GM23338 (cell line): ENCODE results near the gene SEC16A. TPM values are rescaled to one million over a fixed set of nuclear protein-coding genes. Genes with fewer than 3 reads are reported as not detected.

Experiments
- ATAC-seq: fragments of 200-7000 bp; cut with Tn5 transposase; 3 replicates; pipeline ENCODE4 v1.9.1; 2020
- DNase-seq: peaks from one replicate; pipeline ENCODE4 v3.0.0-alpha.2; 2015; ENCODE audit warnings: low spot score
- H2AFZ ChIP-seq: fragments of 200-600 bp; sonication (generic); 2 replicates; pipeline ENCODE4 v1.8.0; 2016; ENCODE audit warnings: antibody characterized with exemption, mild to moderate bottlenecking, moderate library complexity
- H3F3A ChIP-seq: fragments of 200-600 bp; sonication (generic); replicated peaks from 2 replicates; pipeline ENCODE4 v1.8.0; 2017; ENCODE audit warnings: antibody characterized with exemption, mixed run types, low read depth
- H3K27ac ChIP-seq: fragments of 200-600 bp; sonication (generic); 2 replicates; pipeline ENCODE4 v1.6.1; 2016; ENCODE audit warnings: low read depth
- H3K27me3 ChIP-seq: fragments of 200-600 bp; sonication (generic); 2 replicates; pipeline ENCODE4 v1.8.0; 2016; ENCODE audit warnings: mild to moderate bottlenecking, mixed run types, moderate library complexity; ENCODE audit not compliant: insufficient read depth
- H3K36me3 ChIP-seq: fragments of 200-600 bp; sonication (generic); 2 replicates; pipeline ENCODE4 v1.8.0; 2016; ENCODE audit warnings: mild to moderate bottlenecking; ENCODE audit not compliant: insufficient read depth
- H3K4me1 ChIP-seq: fragments of 200-600 bp; sonication (generic); 2 replicates; pipeline ENCODE4 v1.8.0; 2016; ENCODE audit warnings: mild to moderate bottlenecking, moderate library complexity; ENCODE audit not compliant: insufficient read depth
- H3K4me2 ChIP-seq: fragments of 200-600 bp; sonication (generic); 2 replicates; pipeline ENCODE4 v1.7.1; 2017; ENCODE audit warnings: mixed run types
- H3K4me3 ChIP-seq: fragments of 200-600 bp; sonication (generic); 2 replicates; pipeline ENCODE4 v1.6.1; 2016; ENCODE audit warnings: mixed run types
- H3K79me2 ChIP-seq: fragments of 200-600 bp; sonication (generic); replicated peaks from 2 replicates; pipeline ENCODE4 v1.8.0; 2017; ENCODE audit warnings: mild to moderate bottlenecking; ENCODE audit not compliant: insufficient read depth
- H3K9me2 ChIP-seq: fragments of 200-600 bp; sonication (generic); 2 replicates; pipeline ENCODE4 v1.8.0; 2017; ENCODE audit not compliant: insufficient read depth
- H4K20me1 ChIP-seq: fragments of 200-600 bp; sonication (generic); replicated peaks from 2 replicates; pipeline ENCODE4 v1.8.0; 2017; ENCODE audit warnings: mild to moderate bottlenecking; ENCODE audit not compliant: insufficient read depth
- H3K27ac Mint-ChIP-seq: 2 replicates; pipeline ENCODE4 v1.8.0; 2020; ENCODE audit warnings: inconsistent platforms, mild to moderate bottlenecking, moderate library complexity, mixed read lengths
- H3K27me3 Mint-ChIP-seq: 3 replicates; pipeline ENCODE4 v1.8.0; 2022; ENCODE audit warnings: low read depth, mild to moderate bottlenecking, moderate library complexity, mixed read lengths, inconsistent platforms; ENCODE audit not compliant: insufficient read depth, poor library complexity
- H3K36me3 Mint-ChIP-seq: 3 replicates; pipeline ENCODE4 v1.8.0; 2021; ENCODE audit warnings: low read depth, mild to moderate bottlenecking, inconsistent platforms, moderate library complexity, mixed read lengths
- H3K4me1 Mint-ChIP-seq: 3 replicates; pipeline ENCODE4 v1.8.0; 2020; ENCODE audit warnings: mild to moderate bottlenecking, inconsistent platforms, mixed read lengths
- H3K4me3 Mint-ChIP-seq: 3 replicates; pipeline ENCODE4 v1.8.0; 2021; ENCODE audit warnings: moderate library complexity, mild to moderate bottlenecking, inconsistent platforms, mixed read lengths
- H3K9me3 Mint-ChIP-seq: 3 replicates; pipeline ENCODE4 v1.8.0; 2020; ENCODE audit warnings: moderate library complexity, mild to moderate bottlenecking, inconsistent platforms, mixed read lengths
- CREB1 ChIP-seq: fragments of 250-450 bp; sonication (Bioruptor Pico); IDR thresholded peaks from 2 replicates; pipeline ENCODE4 v1.5.0; 2020; ENCODE audit warnings: low read depth, mild to moderate bottlenecking, moderate library complexity
- EZH2 ChIP-seq: fragments of 200-600 bp; sonication (generic); IDR thresholded peaks from one replicate; pipeline ENCODE4 v1.8.0; 2017; ENCODE audit warnings: antibody characterized with exemption, mild to moderate bottlenecking, low read depth; ENCODE audit not compliant: unreplicated experiment
- EZH2phosphoT487 ChIP-seq: fragments of 200-600 bp; sonication (generic); IDR thresholded peaks from one replicate; pipeline ENCODE4 v1.8.1; 2018; ENCODE audit warnings: antibody characterized with exemption; ENCODE audit not compliant: unreplicated experiment
- JUNB ChIP-seq: IDR thresholded peaks from one replicate; pipeline ENCODE4 v1.6.1; 2016; ENCODE audit warnings: antibody characterized with exemption; ENCODE audit not compliant: unreplicated experiment
- NANOG ChIP-seq: IDR thresholded peaks from 2 replicates; pipeline ENCODE4 v1.6.1; 2016; ENCODE audit warnings: antibody characterized with exemption, borderline replicate concordance
- POLR2AphosphoS5 ChIP-seq: IDR thresholded peaks from 2 replicates; pipeline ENCODE4 v1.6.1; 2016; ENCODE audit warnings: antibody characterized with exemption, low read depth
- STAT1 ChIP-seq: IDR thresholded peaks from one replicate; pipeline ENCODE4 v1.6.1; 2016; ENCODE audit warnings: antibody characterized with exemption; ENCODE audit not compliant: unreplicated experiment
- ZNF114 ChIP-seq: fragments of 250-450 bp; sonication (Bioruptor Pico); IDR thresholded peaks from 2 replicates; pipeline ENCODE4 v1.5.0; 2020; ENCODE audit warnings: mild to moderate bottlenecking, moderate library complexity
- ZNF331 ChIP-seq: fragments of 250-450 bp; sonication (Bioruptor Pico); IDR thresholded peaks from 2 replicates; pipeline ENCODE4 v1.5.0; 2020; ENCODE audit warnings: low read depth, mild to moderate bottlenecking, moderate library complexity
- polyA plus RNA-seq: library from polyadenylated mRNA; unstranded; fragments of >200 nt; fragmentation: Nextera tagmentation; extraction: Ambion mirVana; gene quantifications from 2 replicates; pipeline ENCODE4 v1.2.1, GENCODE V29; 2016
- total RNA-seq: library from RNA; depleted of rRNA; stranded (reverse); fragments of >200 nt; shearing (Covaris generic); gene quantifications from 2 replicates; pipeline ENCODE4 v1.2.3, GENCODE V29; 2014
- TF ChIP-seq, protein P1 (sequence below): IDR thresholded peaks from one replicate; pipeline ENCODE4 v1.6.1; 2018; ENCODE audit warnings: antibody characterized with exemption; ENCODE audit not compliant: unreplicated experiment
- TF ChIP-seq, protein P2 (sequence below), 2 experiments: fragments of 200-600 bp in 1 of 2; sonication (generic) in 1 of 2; conservative IDR thresholded peaks; 2 replicates each; pipeline versions ENCODE4 v1.5.1 to v1.6.1; 2016 to 2017; ENCODE audit warnings: antibody characterized with exemption in 2 of 2, low read depth in 2 of 2, mild to moderate bottlenecking in 2 of 2, moderate library complexity in 1 of 2
- TF ChIP-seq, protein P3 (sequence below): IDR thresholded peaks from 2 replicates; pipeline ENCODE4 v1.6.1; 2016; ENCODE audit warnings: antibody characterized with exemption
- TF ChIP-seq, protein P4 (sequence below): fragments of 250-450 bp; sonication (Bioruptor Pico); IDR thresholded peaks from 2 replicates; pipeline ENCODE4 v1.5.0; 2020; ENCODE audit warnings: mild to moderate bottlenecking, moderate library complexity

The SEC16A gene
- total and polyA plus RNA-seq, 2 experiments from 2014 or later: 34.0 to 59.2 TPM

DNA sequence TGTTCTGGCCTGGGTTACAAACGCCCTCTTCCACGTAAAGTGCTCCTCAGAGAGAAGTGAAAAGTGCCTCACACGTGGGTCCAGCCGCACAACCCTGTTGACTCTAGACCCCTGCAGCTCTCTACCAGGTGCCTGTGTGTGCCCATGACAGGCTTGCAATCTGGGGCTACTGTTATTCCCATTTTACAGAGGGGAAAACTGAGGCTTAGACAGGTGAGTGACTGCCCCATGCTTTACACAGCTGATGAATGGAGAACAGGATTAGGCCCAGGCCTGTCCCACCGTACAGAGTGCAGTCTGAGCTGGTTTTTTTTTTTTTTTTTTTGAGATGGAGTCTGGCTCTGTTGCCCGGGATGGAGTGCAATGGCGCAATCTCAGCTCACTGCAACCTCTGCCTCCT, 37.0 kb downstream of the SEC16A start:
- peaks cover 26% of the 10 kb centered on the region; the same call in 1 of the 2 replicates for H3F3A ChIP-seq
- H4K20me1 ChIP-seq: peaks cover 6% of the 10 kb centered on the region
- H3K36me3 ChIP-seq: peaks cover 38% of the 10 kb centered on the region
- H3K27me3 ChIP-seq: no peaks in the 10 kb centered on the region
- H2AFZ ChIP-seq: no peak overlapping the region
- DNase-seq (no peak), ATAC-seq (no peak)
- Mint-ChIP-seq H3K27me3 (peaks cover 2% of the 10 kb centered on the region), H3K36me3 (peaks cover 86% of the 10 kb centered on the region), H3K4me3 (no peak overlapping the region), H3K4me1 (no peaks in the 10 kb centered on the region; the same call in 2 of the 3 replicates), H3K27ac (no peak overlapping the region), H3K9me3 (no peaks in the 10 kb centered on the region; the same call in 2 of the 3 replicates)
- H3K4me2 ChIP-seq: no peak overlapping the region
- TF ChIP-seq NANOG (no peak), CREB1 (CRISPR knock-in tag) (no peak), ZNF114 (CRISPR knock-in tag) (no peak), ZNF331 (CRISPR knock-in tag) (no peak), POLR2AphosphoS5 (no peak), JUNB (no peak), STAT1 (no peak), EZH2phosphoT487 (no peak), EZH2 (no peak)
- TF ChIP-seq, protein P1, sequence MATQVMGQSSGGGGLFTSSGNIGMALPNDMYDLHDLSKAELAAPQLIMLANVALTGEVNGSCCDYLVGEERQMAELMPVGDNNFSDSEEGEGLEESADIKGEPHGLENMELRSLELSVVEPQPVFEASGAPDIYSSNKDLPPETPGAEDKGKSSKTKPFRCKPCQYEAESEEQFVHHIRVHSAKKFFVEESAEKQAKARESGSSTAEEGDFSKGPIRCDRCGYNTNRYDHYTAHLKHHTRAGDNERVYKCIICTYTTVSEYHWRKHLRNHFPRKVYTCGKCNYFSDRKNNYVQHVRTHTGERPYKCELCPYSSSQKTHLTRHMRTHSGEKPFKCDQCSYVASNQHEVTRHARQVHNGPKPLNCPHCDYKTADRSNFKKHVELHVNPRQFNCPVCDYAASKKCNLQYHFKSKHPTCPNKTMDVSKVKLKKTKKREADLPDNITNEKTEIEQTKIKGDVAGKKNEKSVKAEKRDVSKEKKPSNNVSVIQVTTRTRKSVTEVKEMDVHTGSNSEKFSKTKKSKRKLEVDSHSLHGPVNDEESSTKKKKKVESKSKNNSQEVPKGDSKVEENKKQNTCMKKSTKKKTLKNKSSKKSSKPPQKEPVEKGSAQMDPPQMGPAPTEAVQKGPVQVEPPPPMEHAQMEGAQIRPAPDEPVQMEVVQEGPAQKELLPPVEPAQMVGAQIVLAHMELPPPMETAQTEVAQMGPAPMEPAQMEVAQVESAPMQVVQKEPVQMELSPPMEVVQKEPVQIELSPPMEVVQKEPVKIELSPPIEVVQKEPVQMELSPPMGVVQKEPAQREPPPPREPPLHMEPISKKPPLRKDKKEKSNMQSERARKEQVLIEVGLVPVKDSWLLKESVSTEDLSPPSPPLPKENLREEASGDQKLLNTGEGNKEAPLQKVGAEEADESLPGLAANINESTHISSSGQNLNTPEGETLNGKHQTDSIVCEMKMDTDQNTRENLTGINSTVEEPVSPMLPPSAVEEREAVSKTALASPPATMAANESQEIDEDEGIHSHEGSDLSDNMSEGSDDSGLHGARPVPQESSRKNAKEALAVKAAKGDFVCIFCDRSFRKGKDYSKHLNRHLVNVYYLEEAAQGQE: no peak
- TF ChIP-seq, protein P2, sequence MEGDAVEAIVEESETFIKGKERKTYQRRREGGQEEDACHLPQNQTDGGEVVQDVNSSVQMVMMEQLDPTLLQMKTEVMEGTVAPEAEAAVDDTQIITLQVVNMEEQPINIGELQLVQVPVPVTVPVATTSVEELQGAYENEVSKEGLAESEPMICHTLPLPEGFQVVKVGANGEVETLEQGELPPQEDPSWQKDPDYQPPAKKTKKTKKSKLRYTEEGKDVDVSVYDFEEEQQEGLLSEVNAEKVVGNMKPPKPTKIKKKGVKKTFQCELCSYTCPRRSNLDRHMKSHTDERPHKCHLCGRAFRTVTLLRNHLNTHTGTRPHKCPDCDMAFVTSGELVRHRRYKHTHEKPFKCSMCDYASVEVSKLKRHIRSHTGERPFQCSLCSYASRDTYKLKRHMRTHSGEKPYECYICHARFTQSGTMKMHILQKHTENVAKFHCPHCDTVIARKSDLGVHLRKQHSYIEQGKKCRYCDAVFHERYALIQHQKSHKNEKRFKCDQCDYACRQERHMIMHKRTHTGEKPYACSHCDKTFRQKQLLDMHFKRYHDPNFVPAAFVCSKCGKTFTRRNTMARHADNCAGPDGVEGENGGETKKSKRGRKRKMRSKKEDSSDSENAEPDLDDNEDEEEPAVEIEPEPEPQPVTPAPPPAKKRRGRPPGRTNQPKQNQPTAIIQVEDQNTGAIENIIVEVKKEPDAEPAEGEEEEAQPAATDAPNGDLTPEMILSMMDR (conservative IDR thresholded peaks at IDR 0.05; ENCODE audit: low read depth in 2 of 2): no peak
- TF ChIP-seq, protein P3, sequence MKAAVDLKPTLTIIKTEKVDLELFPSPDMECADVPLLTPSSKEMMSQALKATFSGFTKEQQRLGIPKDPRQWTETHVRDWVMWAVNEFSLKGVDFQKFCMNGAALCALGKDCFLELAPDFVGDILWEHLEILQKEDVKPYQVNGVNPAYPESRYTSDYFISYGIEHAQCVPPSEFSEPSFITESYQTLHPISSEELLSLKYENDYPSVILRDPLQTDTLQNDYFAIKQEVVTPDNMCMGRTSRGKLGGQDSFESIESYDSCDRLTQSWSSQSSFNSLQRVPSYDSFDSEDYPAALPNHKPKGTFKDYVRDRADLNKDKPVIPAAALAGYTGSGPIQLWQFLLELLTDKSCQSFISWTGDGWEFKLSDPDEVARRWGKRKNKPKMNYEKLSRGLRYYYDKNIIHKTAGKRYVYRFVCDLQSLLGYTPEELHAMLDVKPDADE: no peak
- TF ChIP-seq, protein P4, sequence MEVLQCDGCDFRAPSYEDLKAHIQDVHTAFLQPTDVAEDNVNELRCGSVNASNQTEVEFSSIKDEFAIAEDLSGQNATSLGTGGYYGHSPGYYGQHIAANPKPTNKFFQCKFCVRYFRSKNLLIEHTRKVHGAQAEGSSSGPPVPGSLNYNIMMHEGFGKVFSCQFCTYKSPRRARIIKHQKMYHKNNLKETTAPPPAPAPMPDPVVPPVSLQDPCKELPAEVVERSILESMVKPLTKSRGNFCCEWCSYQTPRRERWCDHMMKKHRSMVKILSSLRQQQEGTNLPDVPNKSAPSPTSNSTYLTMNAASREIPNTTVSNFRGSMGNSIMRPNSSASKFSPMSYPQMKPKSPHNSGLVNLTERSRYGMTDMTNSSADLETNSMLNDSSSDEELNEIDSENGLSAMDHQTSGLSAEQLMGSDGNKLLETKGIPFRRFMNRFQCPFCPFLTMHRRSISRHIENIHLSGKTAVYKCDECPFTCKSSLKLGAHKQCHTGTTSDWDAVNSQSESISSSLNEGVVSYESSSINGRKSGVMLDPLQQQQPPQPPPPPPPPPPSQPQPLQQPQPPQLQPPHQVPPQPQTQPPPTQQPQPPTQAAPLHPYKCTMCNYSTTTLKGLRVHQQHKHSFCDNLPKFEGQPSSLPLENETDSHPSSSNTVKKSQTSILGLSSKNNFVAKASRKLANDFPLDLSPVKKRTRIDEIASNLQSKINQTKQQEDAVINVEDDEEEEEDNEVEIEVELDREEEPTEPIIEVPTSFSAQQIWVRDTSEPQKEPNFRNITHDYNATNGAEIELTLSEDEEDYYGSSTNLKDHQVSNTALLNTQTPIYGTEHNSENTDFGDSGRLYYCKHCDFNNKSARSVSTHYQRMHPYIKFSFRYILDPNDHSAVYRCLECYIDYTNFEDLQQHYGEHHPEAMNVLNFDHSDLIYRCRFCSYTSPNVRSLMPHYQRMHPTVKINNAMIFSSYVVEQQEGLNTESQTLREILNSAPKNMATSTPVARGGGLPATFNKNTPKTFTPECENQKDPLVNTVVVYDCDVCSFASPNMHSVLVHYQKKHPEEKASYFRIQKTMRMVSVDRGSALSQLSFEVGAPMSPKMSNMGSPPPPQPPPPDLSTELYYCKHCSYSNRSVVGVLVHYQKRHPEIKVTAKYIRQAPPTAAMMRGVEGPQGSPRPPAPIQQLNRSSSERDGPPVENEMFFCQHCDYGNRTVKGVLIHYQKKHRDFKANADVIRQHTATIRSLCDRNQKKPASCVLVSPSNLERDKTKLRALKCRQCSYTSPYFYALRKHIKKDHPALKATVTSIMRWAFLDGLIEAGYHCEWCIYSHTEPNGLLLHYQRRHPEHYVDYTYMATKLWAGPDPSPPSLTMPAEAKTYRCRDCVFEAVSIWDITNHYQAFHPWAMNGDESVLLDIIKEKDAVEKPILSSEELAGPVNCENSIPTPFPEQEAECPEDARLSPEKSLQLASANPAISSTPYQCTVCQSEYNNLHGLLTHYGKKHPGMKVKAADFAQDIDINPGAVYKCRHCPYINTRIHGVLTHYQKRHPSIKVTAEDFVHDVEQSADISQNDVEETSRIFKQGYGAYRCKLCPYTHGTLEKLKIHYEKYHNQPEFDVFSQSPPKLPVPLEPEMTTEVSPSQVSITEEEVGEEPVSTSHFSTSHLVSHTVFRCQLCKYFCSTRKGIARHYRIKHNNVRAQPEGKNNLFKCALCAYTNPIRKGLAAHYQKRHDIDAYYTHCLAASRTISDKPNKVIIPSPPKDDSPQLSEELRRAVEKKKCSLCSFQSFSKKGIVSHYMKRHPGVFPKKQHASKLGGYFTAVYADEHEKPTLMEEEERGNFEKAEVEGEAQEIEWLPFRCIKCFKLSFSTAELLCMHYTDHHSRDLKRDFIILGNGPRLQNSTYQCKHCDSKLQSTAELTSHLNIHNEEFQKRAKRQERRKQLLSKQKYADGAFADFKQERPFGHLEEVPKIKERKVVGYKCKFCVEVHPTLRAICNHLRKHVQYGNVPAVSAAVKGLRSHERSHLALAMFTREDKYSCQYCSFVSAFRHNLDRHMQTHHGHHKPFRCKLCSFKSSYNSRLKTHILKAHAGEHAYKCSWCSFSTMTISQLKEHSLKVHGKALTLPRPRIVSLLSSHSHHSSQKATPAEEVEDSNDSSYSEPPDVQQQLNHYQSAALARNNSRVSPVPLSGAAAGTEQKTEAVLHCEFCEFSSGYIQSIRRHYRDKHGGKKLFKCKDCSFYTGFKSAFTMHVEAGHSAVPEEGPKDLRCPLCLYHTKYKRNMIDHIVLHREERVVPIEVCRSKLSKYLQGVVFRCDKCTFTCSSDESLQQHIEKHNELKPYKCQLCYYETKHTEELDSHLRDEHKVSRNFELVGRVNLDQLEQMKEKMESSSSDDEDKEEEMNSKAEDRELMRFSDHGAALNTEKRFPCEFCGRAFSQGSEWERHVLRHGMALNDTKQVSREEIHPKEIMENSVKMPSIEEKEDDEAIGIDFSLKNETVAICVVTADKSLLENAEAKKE (CRISPR knock-in tag): no peak
- H3K4me1 ChIP-seq: no peaks in the 10 kb centered on the region
- no peak overlapping the region for H3K27ac ChIP-seq
- H3K9me2 ChIP-seq: no peaks in the 10 kb centered on the region
- no peak overlapping the region for H3K4me3 ChIP-seq
- H3K79me2 ChIP-seq: no peaks in the 10 kb centered on the region
